ENCODE data around the gene CATSPER4. TPM values are rescaled to one million over a fixed set of nuclear protein-coding genes. Genes with fewer than 3 reads are reported as not detected.

The CATSPER4 gene
- total and polyA plus RNA-seq, 3 experiments from 2014 or later, result not detected

DNA sequence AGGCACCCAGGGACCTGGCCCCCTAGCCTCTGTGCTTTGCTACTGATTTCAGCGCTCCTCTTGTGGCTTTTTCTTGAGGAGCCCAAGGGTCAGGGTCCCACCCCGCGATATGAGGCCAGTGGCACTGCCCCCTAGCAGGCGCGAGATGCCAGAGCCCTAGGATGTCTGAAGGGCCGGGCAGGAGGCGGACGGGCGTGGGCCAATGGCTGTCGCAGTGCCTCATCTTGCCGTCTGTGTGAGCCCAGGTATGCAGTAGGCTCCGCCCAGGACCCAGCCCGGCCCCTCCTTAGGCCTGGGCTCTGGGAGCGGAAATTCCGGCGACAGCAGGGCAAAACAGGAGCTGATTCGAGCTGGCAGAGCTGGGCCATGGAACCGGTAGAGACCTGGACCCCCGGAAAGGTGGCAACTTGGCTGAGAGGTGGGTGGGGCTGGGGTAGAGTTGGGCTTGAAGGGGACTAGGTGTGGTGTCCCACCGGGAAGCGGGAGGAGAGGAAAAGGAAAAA is 13.2 kb upstream of the CATSPER4 start, which contains the start of gene CNKSR1:
CNKSR1 (plus strand) TSS at position 310 of the 503 bp plus-strand sequence; CDS start at position 367, 57 bp downstream.
- Mint-ChIP-seq H3K4me3 (no peak within 1 kb of the TSS), H3K36me3 (no peaks in the 10 kb centered on the region)

GRCh38 chr1:26180010-26180506 is 10.3 kb upstream of the CATSPER4 start:
- H3K4me3 ChIP-seq (ENCODE audit: low read length), result no peak overlapping the region
- CTCF ChIA-PET, result interaction anchor here (1.4 to 1.6 kb wide), 3 partner anchors 10 to 54 kb away, joined by 4 to 6 read pairs (median 6); partner anchors contain the start of genes C1orf232, CEP85 and ZNF593
- no peaks in the 10 kb centered on the region for H3K4me1 Mint-ChIP-seq
- H3K4me1 ChIP-seq (ENCODE audit: insufficient read depth, low read length), result no peaks in the 10 kb centered on the region
- H3K27me3 Mint-ChIP-seq, result no peaks in the 10 kb centered on the region
- no peak overlapping the region for H3K27ac ChIP-seq (ENCODE audit: low read depth, low read length)
- POLR2A ChIA-PET, result no interaction called here
- no peaks in the 10 kb centered on the region for H3K9me3 ChIP-seq (ENCODE audit: low read length)
- no peaks in the 10 kb centered on the region for H3K36me3 Mint-ChIP-seq
- H3K27ac Mint-ChIP-seq, result no peak overlapping the region
- H3K4me3 Mint-ChIP-seq, result no peak overlapping the region
- no peaks in the 10 kb centered on the region for H3K27me3 ChIP-seq (ENCODE audit: insufficient read depth, low read length, poor library complexity, severe bottlenecking)
- no peak for DNase-seq
- H3K9me3 Mint-ChIP-seq, result no peaks in the 10 kb centered on the region
- no peaks in the 10 kb centered on the region for H3K36me3 ChIP-seq (ENCODE audit: insufficient read depth, low read length)

More for the DNA sequence above, 13.2 kb upstream of the CATSPER4 start, which contains the start of gene CNKSR1:
- DNase-seq, result no peak
- Histone ChIP-seq H3K27ac (ENCODE audit: low read depth, low read length) (no peak within 1 kb of the TSS), H3K9me3 (ENCODE audit: low read length) (no peaks in the 10 kb centered on the region), H3K4me3 (ENCODE audit: low read length) (no peak within 1 kb of the TSS), H3K27me3 (ENCODE audit: insufficient read depth, low read length, poor library complexity, severe bottlenecking) (no peaks in the 10 kb centered on the region), H3K36me3 (ENCODE audit: insufficient read depth, low read length) (no peaks in the 10 kb centered on the region), H3K4me1 (ENCODE audit: insufficient read depth, low read length) (no peaks in the 10 kb centered on the region)
- H3K27me3 Mint-ChIP-seq, result no peaks in the 10 kb centered on the region
- H3K9me3 Mint-ChIP-seq, result no peaks in the 10 kb centered on the region
- POLR2A ChIA-PET, result no interaction called here
- CTCF ChIA-PET, result interaction anchor here (1.3 kb wide), 1 partner anchor 57 kb away, joined by 4 read pairs; the partner anchor contains the start of gene CEP85
- no peaks in the 10 kb centered on the region for H3K4me1 Mint-ChIP-seq
- peak within 1 kb of the TSS in 1 of 8 donors; percentile 23 for H3K27ac Mint-ChIP-seq

DNA sequence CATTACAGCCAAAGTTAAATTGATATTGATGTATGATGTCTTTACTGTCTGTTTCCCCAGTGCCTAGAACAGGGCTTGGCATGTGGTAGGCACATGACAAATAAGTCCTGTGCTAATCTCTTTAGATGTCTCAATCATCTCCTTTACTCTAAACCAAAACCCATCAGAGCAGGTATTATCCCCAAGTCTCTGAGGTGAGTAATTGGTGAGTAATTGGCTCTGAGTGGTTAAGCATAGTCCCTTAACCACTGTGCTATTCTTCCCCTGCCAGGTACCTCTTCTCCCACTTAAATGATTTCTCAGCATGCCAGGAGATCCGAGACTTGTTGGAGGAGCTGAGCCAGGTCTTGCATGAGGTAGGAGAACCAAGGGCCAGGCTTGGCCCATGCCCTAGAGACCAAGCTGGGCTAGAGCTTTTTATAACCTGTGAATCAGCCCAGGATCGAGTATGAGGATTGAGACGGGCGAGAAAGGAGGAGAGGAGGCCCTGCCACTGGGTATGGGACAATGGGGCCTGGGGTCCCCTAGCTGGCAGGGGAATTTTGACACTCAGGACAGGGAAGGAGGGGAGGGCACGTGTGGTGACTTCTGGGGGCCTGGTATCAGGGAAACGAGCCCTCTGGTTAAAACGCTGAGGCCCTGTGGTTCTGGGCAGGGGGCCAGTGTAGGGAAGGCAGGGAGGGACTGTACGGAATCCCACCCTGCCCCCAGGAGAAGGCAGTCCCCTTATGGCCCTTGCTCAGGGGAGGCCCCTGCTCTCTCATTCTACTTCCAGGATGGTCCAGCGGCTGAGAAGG is 8.6 kb upstream of the CATSPER4 start:
- CTCF ChIA-PET, result interaction anchor here (1.6 kb wide), 1 partner anchor 12 kb away, joined by 6 read pairs; the partner anchor contains the start of genes C1orf232 and ZNF593
- Histone ChIP-seq H3K9me3 (ENCODE audit: low read length) (no peaks in the 10 kb centered on the region), H3K36me3 (ENCODE audit: insufficient read depth, low read length) (no peaks in the 10 kb centered on the region), H3K4me1 (ENCODE audit: insufficient read depth, low read length) (no peaks in the 10 kb centered on the region), H3K4me3 (ENCODE audit: low read length) (no peak overlapping the region), H3K27me3 (ENCODE audit: insufficient read depth, low read length, poor library complexity, severe bottlenecking) (no peaks in the 10 kb centered on the region), H3K27ac (ENCODE audit: low read depth, low read length) (no peak overlapping the region)
- no peaks in the 10 kb centered on the region for H3K36me3 Mint-ChIP-seq
- DNase-seq, result no peak
- no peak overlapping the region for H3K4me3 Mint-ChIP-seq
- H3K27ac Mint-ChIP-seq, result no peak overlapping the region
- POLR2A ChIA-PET, result no interaction called here
- H3K27me3 Mint-ChIP-seq, result no peaks in the 10 kb centered on the region
- H3K4me1 Mint-ChIP-seq, result no peaks in the 10 kb centered on the region
- no peaks in the 10 kb centered on the region for H3K9me3 Mint-ChIP-seq

- H3K4me3 ChIP-seq (ENCODE audit: low read length), result no peak overlapping the region
- CTCF ChIA-PET, result no interaction called here
- no peaks in the 10 kb centered on the region for H3K27me3 ChIP-seq (ENCODE audit: insufficient read depth, low read length, poor library complexity, severe bottlenecking)
- no peak overlapping the region for H3K27ac Mint-ChIP-seq
- no peaks in the 10 kb centered on the region for H3K9me3 ChIP-seq (ENCODE audit: low read length)
- no peaks in the 10 kb centered on the region for H3K4me1 ChIP-seq (ENCODE audit: insufficient read depth, low read length)
- no peaks in the 10 kb centered on the region for H3K36me3 Mint-ChIP-seq
- H3K4me1 Mint-ChIP-seq, result no peaks in the 10 kb centered on the region
- no peak overlapping the region for H3K27ac ChIP-seq (ENCODE audit: low read depth, low read length)
- H3K36me3 ChIP-seq (ENCODE audit: insufficient read depth, low read length), result no peaks in the 10 kb centered on the region
- DNase-seq, result no peak
- POLR2A ChIA-PET, result no interaction called here
- no peaks in the 10 kb centered on the region for H3K27me3 Mint-ChIP-seq
- H3K4me3 Mint-ChIP-seq, result no peak overlapping the region
- no peaks in the 10 kb centered on the region for H3K9me3 Mint-ChIP-seq
Observed at GRCh38 chr1:26182383-26182696, 8.1 kb upstream of the CATSPER4 start.

DNA sequence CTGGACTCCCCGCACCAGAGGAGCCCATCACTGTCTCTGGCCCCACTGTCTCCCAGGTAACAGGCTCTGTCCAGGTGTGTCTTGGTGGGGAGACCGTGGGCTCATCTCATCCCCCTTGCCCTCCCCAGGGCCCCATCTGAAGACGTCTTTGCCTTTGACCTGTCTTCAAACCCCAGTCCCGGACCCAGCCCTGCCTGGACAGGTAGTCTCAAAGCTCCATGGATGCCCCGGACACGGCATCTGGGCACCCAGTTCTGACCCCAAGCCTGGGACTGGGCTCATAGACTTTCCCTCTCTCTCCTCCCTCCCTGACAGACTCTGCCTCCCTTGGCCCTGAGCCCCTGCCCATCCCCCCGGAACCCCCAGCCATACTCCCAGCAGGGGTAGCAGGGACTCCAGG is 6.3 kb upstream of the CATSPER4 start:
- Histone ChIP-seq H3K27me3 (ENCODE audit: insufficient read depth, low read length, poor library complexity, severe bottlenecking) (no peaks in the 10 kb centered on the region), H3K27ac (ENCODE audit: low read depth, low read length) (no peak overlapping the region), H3K36me3 (ENCODE audit: insufficient read depth, low read length) (no peaks in the 10 kb centered on the region), H3K4me1 (ENCODE audit: insufficient read depth, low read length) (no peaks in the 10 kb centered on the region), H3K4me3 (ENCODE audit: low read length) (no peak overlapping the region), H3K9me3 (ENCODE audit: low read length) (no peaks in the 10 kb centered on the region)
- no peak overlapping the region for H3K27ac Mint-ChIP-seq
- no peaks in the 10 kb centered on the region for H3K4me1 Mint-ChIP-seq
- no peaks in the 10 kb centered on the region for H3K27me3 Mint-ChIP-seq
- H3K9me3 Mint-ChIP-seq, result no peaks in the 10 kb centered on the region
- no peaks in the 10 kb centered on the region for H3K36me3 Mint-ChIP-seq
- CTCF ChIA-PET, result interaction anchor here (1.1 to 1.7 kb wide), 2 partner anchors 14 to 50 kb away, joined by 4 to 6 read pairs; partner anchors contain the start of genes CEP85 and ZNF593
- POLR2A ChIA-PET, result no interaction called here
- no peak overlapping the region for H3K4me3 Mint-ChIP-seq
- DNase-seq, result no peak

GRCh38 chr1:26184883-26185282 is 5.5 kb upstream of the CATSPER4 start:
- ChIA-PET POLR2A (no interaction called here), CTCF (no interaction called here)
- H3K36me3 Mint-ChIP-seq, result no peaks in the 10 kb centered on the region
- H3K4me1 ChIP-seq (ENCODE audit: insufficient read depth, low read length), result no peaks in the 10 kb centered on the region
- no peaks in the 10 kb centered on the region for H3K27me3 ChIP-seq (ENCODE audit: insufficient read depth, low read length, poor library complexity, severe bottlenecking)
- no peak overlapping the region for H3K27ac ChIP-seq (ENCODE audit: low read depth, low read length)
- H3K27ac Mint-ChIP-seq, result no peak overlapping the region
- H3K27me3 Mint-ChIP-seq, result no peaks in the 10 kb centered on the region
- H3K4me1 Mint-ChIP-seq, result no peaks in the 10 kb centered on the region
- no peak for DNase-seq
- H3K9me3 Mint-ChIP-seq, result no peaks in the 10 kb centered on the region
- no peak overlapping the region for H3K4me3 ChIP-seq (ENCODE audit: low read length)
- H3K9me3 ChIP-seq (ENCODE audit: low read length), result no peaks in the 10 kb centered on the region
- no peaks in the 10 kb centered on the region for H3K36me3 ChIP-seq (ENCODE audit: insufficient read depth, low read length)
- no peak overlapping the region for H3K4me3 Mint-ChIP-seq

DNA sequence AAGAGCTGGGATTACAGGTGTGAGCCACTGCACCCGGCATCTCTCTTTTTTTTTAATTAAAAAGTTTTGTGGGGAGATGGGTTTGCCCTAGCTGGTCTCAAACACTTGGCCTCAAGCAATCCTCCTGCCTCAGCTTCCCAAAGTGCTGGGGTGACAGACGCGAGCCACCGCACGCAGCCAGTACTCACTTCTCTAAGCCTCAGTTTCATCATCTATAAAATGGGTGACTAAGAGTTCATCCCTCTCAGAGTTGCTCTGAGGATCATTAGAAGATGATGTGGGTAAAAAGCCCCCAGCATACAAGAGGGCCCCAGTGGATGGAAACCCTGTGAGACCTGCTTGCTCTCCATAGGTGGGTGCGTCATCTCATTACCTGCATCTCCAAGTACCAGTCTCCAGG is 2.5 kb upstream of the CATSPER4 start:
- H3K27ac ChIP-seq (ENCODE audit: low read depth, low read length), result no peak overlapping the region
- CTCF ChIA-PET, result interaction anchor here (1.3 to 1.9 kb wide), 2 partner anchors 18 to 46 kb away, joined by 3 to 6 read pairs; partner anchors contain the start of gene CEP85
- peaks cover 4 to 8% (median 7%) of the 10 kb centered on the region in 3 donors for H3K4me1 Mint-ChIP-seq
- no peak overlapping the region for H3K27ac Mint-ChIP-seq
- H3K36me3 ChIP-seq (ENCODE audit: insufficient read depth, low read length), result no peaks in the 10 kb centered on the region
- POLR2A ChIA-PET, result no interaction called here
- peaks cover 7% of the 10 kb centered on the region for H3K4me1 ChIP-seq (ENCODE audit: insufficient read depth, low read length)
- no peak for DNase-seq
- H3K4me3 Mint-ChIP-seq, result no peak overlapping the region
- H3K36me3 Mint-ChIP-seq, result no peaks in the 10 kb centered on the region
- H3K9me3 ChIP-seq (ENCODE audit: low read length), result no peaks in the 10 kb centered on the region
- H3K27me3 ChIP-seq (ENCODE audit: insufficient read depth, low read length, poor library complexity, severe bottlenecking), result no peaks in the 10 kb centered on the region
- no peak overlapping the region for H3K4me3 ChIP-seq (ENCODE audit: low read length)
- H3K9me3 Mint-ChIP-seq, result no peaks in the 10 kb centered on the region
- no peaks in the 10 kb centered on the region for H3K27me3 Mint-ChIP-seq

GRCh38 chr1:26188477-26188876 is 1.9 kb upstream of the CATSPER4 start:
- Histone ChIP-seq H3K4me3 (ENCODE audit: low read length) (no peak overlapping the region), H3K9me3 (ENCODE audit: low read length) (no peaks in the 10 kb centered on the region), H3K36me3 (ENCODE audit: insufficient read depth, low read length) (no peaks in the 10 kb centered on the region), H3K27me3 (ENCODE audit: insufficient read depth, low read length, poor library complexity, severe bottlenecking) (no peaks in the 10 kb centered on the region), H3K4me1 (ENCODE audit: insufficient read depth, low read length) (peaks cover 7% of the 10 kb centered on the region), H3K27ac (ENCODE audit: low read depth, low read length) (no peak overlapping the region)
- no peak overlapping the region for H3K4me3 Mint-ChIP-seq
- H3K36me3 Mint-ChIP-seq, result no peaks in the 10 kb centered on the region
- no peak overlapping the region for H3K27ac Mint-ChIP-seq
- CTCF ChIA-PET, result interaction anchor here (2.0 kb wide), 1 partner anchor 46 kb away, joined by 11 read pairs; the partner anchor contains the start of gene CEP85
- peaks cover 4 to 8% (median 7%) of the 10 kb centered on the region in 3 donors for H3K4me1 Mint-ChIP-seq
- H3K9me3 Mint-ChIP-seq, result no peaks in the 10 kb centered on the region
- H3K27me3 Mint-ChIP-seq, result peaks cover 0 to 1% of the 10 kb centered on the region in 2 donors
- POLR2A ChIA-PET, result no interaction called here
- no peak for DNase-seq

All from CD8-positive, alpha-beta memory T cell (primary cell).